Occipital lobe (tissue), 2 donors: Measurements from ENCODE around the gene HRH2. TPM values are rescaled to one million over a fixed set of nuclear protein-coding genes. Genes with fewer than 3 reads are reported as not detected.

Experiments
- DNase-seq: peaks from one replicate; lab custom pipeline; 2025; lab: John Stamatoyannopoulos, UW
- total RNA-seq: library from RNA; depleted of rRNA; stranded (reverse); fragments of >200 nt; gene quantifications from one replicate; pipeline ENCODE4 v1.2.3, GENCODE V29; 2014

Gene HRH2
- total RNA-seq, 1 donor from 2014 or later: 6.9 TPM

GRCh38 chr5:175691761-175692160 lies 33.9 kb downstream of the HRH2 start:
- no peak for DNase-seq

GRCh38 chr5:175692235-175692995 lies 34.5 kb downstream of the HRH2 start:
- DNase-seq: no peak

GRCh38 chr5:175692996-175693710 lies 35.3 kb downstream of the HRH2 start:
- DNase-seq: no peak

GRCh38 chr5:175693741-175694140 lies 35.9 kb downstream of the HRH2 start:
- DNase-seq: no peak

GRCh38 chr5:175694371-175695160 lies 36.7 kb downstream of the HRH2 start:
- no peak for DNase-seq

- DNase-seq: no peak
Measured at GRCh38 chr5:175695161-175696126, 37.6 kb downstream of the HRH2 start.

GRCh38 chr5:175696139-175696854 lies 38.4 kb downstream of the HRH2 start:
- no peak for DNase-seq

- DNase-seq: no peak
Measured at GRCh38 chr5:175696855-175697198, 39.0 kb downstream of the HRH2 start.

- DNase-seq: no peak
Measured at GRCh38 chr5:175697846-175698245, 40.0 kb downstream of the HRH2 start.

- no peak for DNase-seq
Measured at GRCh38 chr5:175698401-175699115, 40.7 kb downstream of the HRH2 start.

GRCh38 chr5:175700991-175701390 lies 43.1 kb downstream of the HRH2 start:
- DNase-seq: no peak

- DNase-seq: no peak
Measured at GRCh38 chr5:175701797-175702196, 43.9 kb downstream of the HRH2 start.

GRCh38 chr5:175706499-175706898 lies 48.6 kb downstream of the HRH2 start:
- no peak for DNase-seq

- DNase-seq: no peak
Measured at GRCh38 chr5:175707751-175708375, 50.0 kb downstream of the HRH2 start.

- DNase-seq: peak; percentile 37
Measured at GRCh38 chr5:175709276-175709781, 51.5 kb downstream of the HRH2 start.

- DNase-seq: peak; percentile 40
Measured at GRCh38 chr5:175710326-175710725, 52.5 kb downstream of the HRH2 start.

- no peak for DNase-seq
Measured at GRCh38 chr5:175711031-175711430, 53.2 kb downstream of the HRH2 start.

- DNase-seq: no peak
Measured at GRCh38 chr5:175711472-175712312, 53.8 kb downstream of the HRH2 start.
